Measurements from ENCODE around the gene CALN1. TPM values are rescaled to one million over a fixed set of nuclear protein-coding genes. Genes with fewer than 3 reads are reported as not detected.

Gene CALN1
- total RNA-seq, 5 donors from 2014 or later (not counting 1 experiment from before 2014, with no cell fraction given): 0.03 to 0.26 (median 0.05) TPM

DNA sequence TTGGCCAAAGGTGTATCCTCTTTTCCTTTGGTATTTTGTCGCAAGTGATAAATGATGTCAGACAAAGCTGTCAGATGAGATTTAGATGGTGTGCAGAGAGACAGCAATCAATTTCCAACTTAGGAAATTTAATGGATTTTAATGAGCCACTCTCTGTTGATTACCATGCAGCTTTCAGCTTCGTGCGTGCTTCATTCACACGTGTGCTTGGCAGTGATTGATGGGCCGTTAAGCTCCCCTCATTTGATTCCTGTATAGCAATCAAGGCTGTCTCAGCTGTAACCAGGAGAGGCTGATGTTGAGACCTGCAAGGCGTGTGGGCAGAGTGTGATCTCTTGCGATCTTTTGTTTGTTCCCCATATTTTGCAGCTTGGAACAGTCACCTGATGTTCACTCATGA, 439.6 kb downstream of the CALN1 start:
- Mint-ChIP-seq H3K9me3 (peaks cover 0 to 12% (median 11%) of the 10 kb centered on the region in 3 donors), H3K27me3 (no peaks in the 10 kb centered on the region), H3K4me3 (no peak overlapping the region), H3K27ac (no peak overlapping the region), H3K4me1 (peaks cover 0 to 7% (median 0%) of the 10 kb centered on the region in 3 donors), H3K36me3 (no peaks in the 10 kb centered on the region)
- Histone ChIP-seq H3K4me1 (ENCODE audit: control insufficient read depth in 1 of 2, extremely low read depth in 1 of 2, insufficient read depth in 2 of 2, low read length in 2 of 2) (no peaks in the 10 kb centered on the region), H3K27ac (ENCODE audit: low read length) (no peak overlapping the region), H3K36me3 (ENCODE audit: control insufficient read depth in 2 of 2, extremely low read depth in 1 of 2, insufficient read depth in 1 of 2, low read length in 1 of 2) (no peaks in the 10 kb centered on the region), H3K9me3 (no peaks in the 10 kb centered on the region), H3K27me3 (replicated peaks in 1 of 2; ENCODE audit: control insufficient read depth in 2 of 2, extremely low read depth in 1 of 2, insufficient read depth in 2 of 2, low read length in 1 of 2) (no peaks in the 10 kb centered on the region), H3K4me3 (ENCODE audit: control insufficient read depth in 1 of 2, extremely low read depth in 1 of 2, low read length in 1 of 2) (no peak overlapping the region)
- WGBS (ENCODE audit: insufficient coverage): 92% methylated on average over 5 of the region's 7 CpGs
- ATAC-seq (replicated peaks in 1 of 4) (no peak), DNase-seq (no peak)
- POLR2A ChIA-PET: no interaction called here
- CTCF ChIA-PET: interaction anchor here in 1 of 2 donors (0.6 kb wide), 1 partner anchor 42 kb away, joined by 4 read pairs; no protein-coding TSS in a partner anchor

- ChIA-PET CTCF (no interaction called here), POLR2A (no interaction called here)
- Histone ChIP-seq H3K4me1 (ENCODE audit: control insufficient read depth in 1 of 2, extremely low read depth in 1 of 2, insufficient read depth in 2 of 2, low read length in 2 of 2) (no peaks in the 10 kb centered on the region), H3K9me3 (no peaks in the 10 kb centered on the region), H3K4me3 (ENCODE audit: control insufficient read depth in 1 of 2, extremely low read depth in 1 of 2, low read length in 1 of 2) (no peak overlapping the region), H3K27me3 (replicated peaks in 1 of 2; ENCODE audit: control insufficient read depth in 2 of 2, extremely low read depth in 1 of 2, insufficient read depth in 2 of 2, low read length in 1 of 2) (no peaks in the 10 kb centered on the region), H3K36me3 (ENCODE audit: control insufficient read depth in 2 of 2, extremely low read depth in 1 of 2, insufficient read depth in 1 of 2, low read length in 1 of 2) (no peaks in the 10 kb centered on the region), H3K27ac (ENCODE audit: low read length) (no peak overlapping the region)
- peaks cover 0 to 11% (median 8%) of the 10 kb centered on the region in 3 donors for H3K9me3 Mint-ChIP-seq
- H3K27me3 Mint-ChIP-seq: no peaks in the 10 kb centered on the region
- H3K4me1 Mint-ChIP-seq: no peaks in the 10 kb centered on the region
- no CpG with 5 or more reads among the region's 3 CpGs for WGBS (ENCODE audit: insufficient coverage)
- DNase-seq (no peak), ATAC-seq (replicated peaks in 1 of 4) (no peak)
- H3K27ac Mint-ChIP-seq: no peak overlapping the region
- no peak overlapping the region for H3K4me3 Mint-ChIP-seq
- H3K36me3 Mint-ChIP-seq: no peaks in the 10 kb centered on the region
Observed at GRCh38 chr7:71970725-71971124, 441.4 kb downstream of the CALN1 start.

- CTCF ChIA-PET: interaction anchor here in 1 of 2 donors (0.7 kb wide), 1 partner anchor 555 kb away, joined by 5 read pairs; no protein-coding TSS in a partner anchor
Observed at GRCh38 chr7:71962636-71963035, 449.5 kb downstream of the CALN1 start.

GRCh38 chr7:71961283-71961682, 450.9 kb downstream of the CALN1 start:
- Mint-ChIP-seq H3K9me3 (peaks cover 7 to 12% (median 10%) of the 10 kb centered on the region in 3 donors), H3K4me3 (no peak overlapping the region), H3K36me3 (no peaks in the 10 kb centered on the region), H3K4me1 (no peaks in the 10 kb centered on the region), H3K27me3 (no peaks in the 10 kb centered on the region), H3K27ac (no peak overlapping the region)
- Histone ChIP-seq H3K36me3 (ENCODE audit: control insufficient read depth in 2 of 2, extremely low read depth in 1 of 2, insufficient read depth in 1 of 2, low read length in 1 of 2) (no peaks in the 10 kb centered on the region), H3K27ac (ENCODE audit: low read length) (no peak overlapping the region), H3K27me3 (replicated peaks in 1 of 2; ENCODE audit: control insufficient read depth in 2 of 2, extremely low read depth in 1 of 2, insufficient read depth in 2 of 2, low read length in 1 of 2) (no peaks in the 10 kb centered on the region), H3K4me1 (ENCODE audit: control insufficient read depth in 1 of 2, extremely low read depth in 1 of 2, insufficient read depth in 2 of 2, low read length in 2 of 2) (no peaks in the 10 kb centered on the region), H3K9me3 (no peaks in the 10 kb centered on the region), H3K4me3 (ENCODE audit: control insufficient read depth in 1 of 2, extremely low read depth in 1 of 2, low read length in 1 of 2) (no peak overlapping the region)
- CTCF ChIA-PET: no interaction called here
- DNase-seq: no peak
- no peak for ATAC-seq (replicated peaks in 1 of 4)
- POLR2A ChIA-PET: no interaction called here
- WGBS (ENCODE audit: insufficient coverage): 64% methylated on average over 2 of the region's 4 CpGs

More at GRCh38 chr7:71962636-71963035, 449.5 kb downstream of the CALN1 start:
- H3K4me1 Mint-ChIP-seq: no peaks in the 10 kb centered on the region
- no CpG with 5 or more reads among the region's 3 CpGs for WGBS (ENCODE audit: insufficient coverage)
- no peaks in the 10 kb centered on the region for H3K36me3 Mint-ChIP-seq
- ATAC-seq (replicated peaks in 1 of 4): no peak
- no peaks in the 10 kb centered on the region for H3K27me3 Mint-ChIP-seq
- POLR2A ChIA-PET: no interaction called here
- no peak overlapping the region for H3K27ac Mint-ChIP-seq
- no peak overlapping the region for H3K4me3 Mint-ChIP-seq
- Histone ChIP-seq H3K27ac (ENCODE audit: low read length) (no peak overlapping the region), H3K4me1 (ENCODE audit: control insufficient read depth in 1 of 2, extremely low read depth in 1 of 2, insufficient read depth in 2 of 2, low read length in 2 of 2) (no peaks in the 10 kb centered on the region), H3K27me3 (replicated peaks in 1 of 2; ENCODE audit: control insufficient read depth in 2 of 2, extremely low read depth in 1 of 2, insufficient read depth in 2 of 2, low read length in 1 of 2) (no peaks in the 10 kb centered on the region), H3K9me3 (no peaks in the 10 kb centered on the region), H3K36me3 (ENCODE audit: control insufficient read depth in 2 of 2, extremely low read depth in 1 of 2, insufficient read depth in 1 of 2, low read length in 1 of 2) (no peaks in the 10 kb centered on the region), H3K4me3 (ENCODE audit: control insufficient read depth in 1 of 2, extremely low read depth in 1 of 2, low read length in 1 of 2) (no peak overlapping the region)
- H3K9me3 Mint-ChIP-seq: peaks cover 8 to 12% (median 10%) of the 10 kb centered on the region in 3 donors
- no peak for DNase-seq

DNA sequence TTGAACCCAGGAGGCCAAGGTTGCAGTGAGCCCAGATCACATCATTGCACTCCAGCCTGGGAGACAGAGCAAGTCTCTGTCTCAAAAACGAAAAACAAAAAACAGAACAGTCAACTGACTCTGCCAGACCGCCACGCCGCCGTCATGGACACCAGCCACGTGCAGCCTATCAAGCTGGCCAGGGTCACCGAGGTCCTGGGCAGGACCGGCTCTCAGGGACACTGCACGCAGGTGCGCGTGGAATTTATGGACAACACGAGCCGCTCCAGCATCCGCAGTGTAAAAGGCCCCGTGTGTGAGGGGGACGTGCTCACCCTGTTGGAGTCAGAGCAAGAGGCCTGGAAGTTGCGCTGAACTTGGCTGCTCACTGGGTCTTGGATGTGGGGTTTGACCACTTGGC, 470.0 kb downstream of the CALN1 start:
- DNase-seq (no peak), ATAC-seq (replicated peaks in 1 of 4) (no peak)
- Mint-ChIP-seq H3K36me3 (no peaks in the 10 kb centered on the region), H3K27ac (no peak overlapping the region), H3K4me1 (no peaks in the 10 kb centered on the region), H3K27me3 (no peaks in the 10 kb centered on the region), H3K9me3 (peaks cover 3 to 8% (median 7%) of the 10 kb centered on the region in 3 donors), H3K4me3 (no peak overlapping the region)
- Histone ChIP-seq H3K4me3 (ENCODE audit: control insufficient read depth in 1 of 2, extremely low read depth in 1 of 2, low read length in 1 of 2) (no peak overlapping the region), H3K36me3 (ENCODE audit: control insufficient read depth in 2 of 2, extremely low read depth in 1 of 2, insufficient read depth in 1 of 2, low read length in 1 of 2) (no peaks in the 10 kb centered on the region), H3K27ac (ENCODE audit: low read length) (no peak overlapping the region), H3K27me3 (replicated peaks in 1 of 2; ENCODE audit: control insufficient read depth in 2 of 2, extremely low read depth in 1 of 2, insufficient read depth in 2 of 2, low read length in 1 of 2) (no peaks in the 10 kb centered on the region), H3K9me3 (no peaks in the 10 kb centered on the region), H3K4me1 (ENCODE audit: control insufficient read depth in 1 of 2, extremely low read depth in 1 of 2, insufficient read depth in 2 of 2, low read length in 2 of 2) (no peaks in the 10 kb centered on the region)
- POLR2A ChIA-PET: no interaction called here
- CTCF ChIA-PET: no interaction called here
- 92% methylated on average over 17 of the region's 17 CpGs for WGBS (ENCODE audit: insufficient coverage)

- H3K27ac ChIP-seq (ENCODE audit: low read length): no peak overlapping the region
- Mint-ChIP-seq H3K4me3 (no peak overlapping the region), H3K4me1 (no peaks in the 10 kb centered on the region), H3K9me3 (peaks cover 12 to 28% (median 14%) of the 10 kb centered on the region in 3 donors), H3K36me3 (no peaks in the 10 kb centered on the region), H3K27ac (no peak overlapping the region), H3K27me3 (no peaks in the 10 kb centered on the region)
- no peak for DNase-seq
- H3K9me3 ChIP-seq: no peaks in the 10 kb centered on the region
- no peaks in the 10 kb centered on the region for H3K36me3 ChIP-seq (ENCODE audit: control insufficient read depth in 2 of 2, extremely low read depth in 1 of 2, insufficient read depth in 1 of 2, low read length in 1 of 2)
- ChIA-PET CTCF (no interaction called here), POLR2A (no interaction called here)
- no peaks in the 10 kb centered on the region for H3K27me3 ChIP-seq (replicated peaks in 1 of 2; ENCODE audit: control insufficient read depth in 2 of 2, extremely low read depth in 1 of 2, insufficient read depth in 2 of 2, low read length in 1 of 2)
- 100% methylated on average over 1 of the region's 4 CpGs for WGBS (ENCODE audit: insufficient coverage)
- ATAC-seq (replicated peaks in 1 of 4): no peak
- no peak overlapping the region for H3K4me3 ChIP-seq (ENCODE audit: control insufficient read depth in 1 of 2, extremely low read depth in 1 of 2, low read length in 1 of 2)
- no peaks in the 10 kb centered on the region for H3K4me1 ChIP-seq (ENCODE audit: control insufficient read depth in 1 of 2, extremely low read depth in 1 of 2, insufficient read depth in 2 of 2, low read length in 2 of 2)
Observed at GRCh38 chr7:71937840-71938371, 474.2 kb downstream of the CALN1 start.

DNA sequence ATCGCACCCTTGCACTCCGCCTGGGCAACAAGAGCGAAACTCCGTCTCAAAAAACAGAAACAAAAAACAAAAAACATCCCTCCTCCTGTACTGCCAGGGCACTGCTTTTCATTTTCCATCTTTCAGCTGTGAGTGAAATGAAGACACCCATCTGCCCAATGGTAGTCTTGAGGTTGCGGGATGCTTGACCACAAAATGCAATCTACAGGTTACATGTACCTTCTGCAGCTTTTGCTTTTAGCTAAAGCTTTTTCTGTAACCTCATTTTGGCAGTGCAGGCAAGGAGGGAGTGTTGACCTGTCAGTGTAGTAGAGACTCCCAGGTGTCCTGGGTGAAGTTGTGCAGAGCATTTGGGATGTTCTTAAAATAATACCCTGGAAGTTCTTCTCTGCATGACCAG, 476.5 kb downstream of the CALN1 start:
- 80% methylated on average over 1 of the region's 5 CpGs for WGBS (ENCODE audit: insufficient coverage)
- ATAC-seq (replicated peaks in 1 of 4): no peak
- H3K27me3 Mint-ChIP-seq: no peaks in the 10 kb centered on the region

More for the DNA sequence above, 476.5 kb downstream of the CALN1 start:
- no peak overlapping the region for H3K4me3 Mint-ChIP-seq
- peaks cover 12 to 23% (median 14%) of the 10 kb centered on the region in 3 donors for H3K9me3 Mint-ChIP-seq
- POLR2A ChIA-PET: no interaction called here
- Histone ChIP-seq H3K27ac (ENCODE audit: low read length) (no peak overlapping the region), H3K36me3 (ENCODE audit: control insufficient read depth in 2 of 2, extremely low read depth in 1 of 2, insufficient read depth in 1 of 2, low read length in 1 of 2) (no peaks in the 10 kb centered on the region), H3K27me3 (replicated peaks in 1 of 2; ENCODE audit: control insufficient read depth in 2 of 2, extremely low read depth in 1 of 2, insufficient read depth in 2 of 2, low read length in 1 of 2) (no peaks in the 10 kb centered on the region), H3K4me3 (ENCODE audit: control insufficient read depth in 1 of 2, extremely low read depth in 1 of 2, low read length in 1 of 2) (no peak overlapping the region), H3K9me3 (no peaks in the 10 kb centered on the region), H3K4me1 (ENCODE audit: control insufficient read depth in 1 of 2, extremely low read depth in 1 of 2, insufficient read depth in 2 of 2, low read length in 2 of 2) (no peaks in the 10 kb centered on the region)
- no peaks in the 10 kb centered on the region for H3K4me1 Mint-ChIP-seq
- CTCF ChIA-PET: interaction anchor here in 1 of 2 donors (0.8 kb wide), 1 partner anchor 130 kb away, joined by 6 read pairs; no protein-coding TSS in a partner anchor
- no peaks in the 10 kb centered on the region for H3K36me3 Mint-ChIP-seq
- no peak for DNase-seq
- no peak overlapping the region for H3K27ac Mint-ChIP-seq
